ENCODE data around the gene MAGI1. TPM values are rescaled to one million over a fixed set of nuclear protein-coding genes. Genes with fewer than 3 reads are reported as not detected.
"Not testable (repeated sequence)": the region's sequence is repeated elsewhere in the genome, so short reads cannot be mapped to it uniquely, and the experiment has no call there.

The MAGI1 gene
- total RNA-seq, 6 donors from 2014 or later: 33.0 to 72.9 (median 62.4) TPM

- Histone ChIP-seq H3K36me3 (no peaks in the 10 kb centered on the region), H3K27me3 (no peaks in the 10 kb centered on the region), H3K9me3 (no peaks in the 10 kb centered on the region), H3K4me1 (peaks cover 5 to 20% (median 7%) of the 10 kb centered on the region in 4 donors), H3K27ac (no peak overlapping the region), H3K4me3 (no peak overlapping the region)
- no peak for TF ChIP-seq POLR2A (IDR thresholded peaks at IDR 0.05)
- no peak for TF ChIP-seq CTCF (IDR thresholded peaks at IDR 0.05)
- TF ChIP-seq POLR2AphosphoS5 (IDR thresholded peaks at IDR 0.05): no peak
- TF ChIP-seq EP300 (IDR thresholded peaks at IDR 0.05): no peak
- ATAC-seq (ENCODE audit: low FRiP score in 2 of 2) (no peak), DNase-seq (no peak)
- 81 to 84% methylated on average over 9 of the region's 9 CpGs for WGBS, 2 donors
Observed at GRCh38 chr3:65869798-65870197, 168.9 kb downstream of the MAGI1 start.

- H3K27me3 ChIP-seq: no peaks in the 10 kb centered on the region
- no peak for ATAC-seq (ENCODE audit: low FRiP score in 2 of 2)
- no peak overlapping the region for H3K4me3 ChIP-seq
- no peak for DNase-seq
- peaks cover 5 to 20% (median 7%) of the 10 kb centered on the region in 4 donors for H3K4me1 ChIP-seq
- no peaks in the 10 kb centered on the region for H3K36me3 ChIP-seq
- H3K27ac ChIP-seq: no peak overlapping the region
- H3K9me3 ChIP-seq: no peaks in the 10 kb centered on the region
- TF ChIP-seq CTCF (IDR thresholded peaks at IDR 0.05) (no peak), POLR2A (IDR thresholded peaks at IDR 0.05) (no peak), POLR2AphosphoS5 (IDR thresholded peaks at IDR 0.05) (no peak), EP300 (IDR thresholded peaks at IDR 0.05) (no peak)
- WGBS, 2 donors: 92 to 93% methylated on average over 9 of the region's 9 CpGs
Observed at GRCh38 chr3:65867463-65868210, 171.1 kb downstream of the MAGI1 start.

GRCh38 chr3:65864357-65864904 lies 174.3 kb downstream of the MAGI1 start:
- WGBS, 2 donors: 86 to 91% methylated on average over 6 of the region's 6 CpGs
- DNase-seq (no peak), ATAC-seq (ENCODE audit: low FRiP score in 2 of 2) (no peak)
- Histone ChIP-seq H3K4me1 (no peaks in the 10 kb centered on the region), H3K27me3 (no peaks in the 10 kb centered on the region), H3K4me3 (no peak overlapping the region), H3K27ac (no peak overlapping the region), H3K9me3 (no peaks in the 10 kb centered on the region), H3K36me3 (no peaks in the 10 kb centered on the region)
- TF ChIP-seq POLR2AphosphoS5 (IDR thresholded peaks at IDR 0.05) (no peak), EP300 (IDR thresholded peaks at IDR 0.05) (no peak), POLR2A (IDR thresholded peaks at IDR 0.05) (no peak), CTCF (IDR thresholded peaks at IDR 0.05) (no peak)

GRCh38 chr3:65861718-65862117 lies 177.0 kb downstream of the MAGI1 start:
- H3K36me3 ChIP-seq: no peaks in the 10 kb centered on the region
- DNase-seq: no peak
- no peaks in the 10 kb centered on the region for H3K9me3 ChIP-seq
- H3K4me3 ChIP-seq: no peak overlapping the region
- no peak for ATAC-seq (ENCODE audit: low FRiP score in 2 of 2)
- no peaks in the 10 kb centered on the region for H3K27me3 ChIP-seq
- TF ChIP-seq POLR2A (IDR thresholded peaks at IDR 0.05) (no peak), POLR2AphosphoS5 (IDR thresholded peaks at IDR 0.05) (no peak), CTCF (IDR thresholded peaks at IDR 0.05) (no peak), EP300 (IDR thresholded peaks at IDR 0.05) (no peak)
- H3K27ac ChIP-seq: no peak overlapping the region
- WGBS, 2 donors: 90 to 92% methylated on average over 5 of the region's 5 CpGs
- peaks cover 0 to under 1% (median 0%) of the 10 kb centered on the region in 4 donors for H3K4me1 ChIP-seq

- not testable (repeated sequence) for H3K4me1 ChIP-seq; H3K27ac ChIP-seq; ATAC-seq (ENCODE audit: low FRiP score in 2 of 2); DNase-seq; H3K4me3 ChIP-seq; H3K36me3 ChIP-seq; H3K9me3 ChIP-seq; H3K27me3 ChIP-seq
- WGBS, 2 donors: 90 to 97% methylated on average over 7 of the region's 7 CpGs
Observed at GRCh38 chr3:65859612-65860011, 179.1 kb downstream of the MAGI1 start.
